Measurements from ENCODE around the gene METTL6.

DNA sequence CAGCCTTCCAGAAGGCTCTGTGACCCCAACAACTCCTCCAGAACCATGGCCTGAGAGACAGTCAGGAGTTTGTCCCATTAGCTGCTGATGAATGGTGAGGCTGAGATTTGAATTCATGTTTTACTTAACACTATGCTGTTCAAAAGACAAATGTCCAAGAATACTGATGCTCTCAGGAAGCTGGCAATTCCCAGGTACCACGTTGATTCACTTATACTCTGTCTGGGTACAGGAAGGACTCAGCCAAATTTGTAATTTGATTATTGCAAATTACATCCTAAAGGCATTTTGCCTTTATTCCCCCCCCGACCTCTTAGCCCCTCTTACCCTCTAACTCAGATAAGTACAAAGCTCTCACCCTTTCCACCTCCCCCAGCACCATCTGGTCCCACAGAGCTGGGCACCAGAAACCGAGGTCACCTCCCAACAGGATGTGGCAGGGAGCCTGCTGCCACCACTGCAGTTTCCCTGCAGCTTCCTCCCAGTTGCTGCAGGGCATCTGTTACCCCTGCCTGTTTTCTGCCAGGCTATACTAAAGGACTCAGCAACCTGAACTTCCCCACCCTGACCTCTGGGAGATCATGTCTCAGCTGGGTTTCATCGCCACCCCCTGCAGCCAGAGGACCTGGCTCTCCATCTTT lies 33.7 kb upstream of the METTL6 start:
- TF ChIP-seq, protein P1, sequence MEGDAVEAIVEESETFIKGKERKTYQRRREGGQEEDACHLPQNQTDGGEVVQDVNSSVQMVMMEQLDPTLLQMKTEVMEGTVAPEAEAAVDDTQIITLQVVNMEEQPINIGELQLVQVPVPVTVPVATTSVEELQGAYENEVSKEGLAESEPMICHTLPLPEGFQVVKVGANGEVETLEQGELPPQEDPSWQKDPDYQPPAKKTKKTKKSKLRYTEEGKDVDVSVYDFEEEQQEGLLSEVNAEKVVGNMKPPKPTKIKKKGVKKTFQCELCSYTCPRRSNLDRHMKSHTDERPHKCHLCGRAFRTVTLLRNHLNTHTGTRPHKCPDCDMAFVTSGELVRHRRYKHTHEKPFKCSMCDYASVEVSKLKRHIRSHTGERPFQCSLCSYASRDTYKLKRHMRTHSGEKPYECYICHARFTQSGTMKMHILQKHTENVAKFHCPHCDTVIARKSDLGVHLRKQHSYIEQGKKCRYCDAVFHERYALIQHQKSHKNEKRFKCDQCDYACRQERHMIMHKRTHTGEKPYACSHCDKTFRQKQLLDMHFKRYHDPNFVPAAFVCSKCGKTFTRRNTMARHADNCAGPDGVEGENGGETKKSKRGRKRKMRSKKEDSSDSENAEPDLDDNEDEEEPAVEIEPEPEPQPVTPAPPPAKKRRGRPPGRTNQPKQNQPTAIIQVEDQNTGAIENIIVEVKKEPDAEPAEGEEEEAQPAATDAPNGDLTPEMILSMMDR (IDR thresholded peaks at IDR 0.05), result no peak
- TF ChIP-seq POLR2A (IDR thresholded peaks at IDR 0.05) (no peak), EP300 (IDR thresholded peaks at IDR 0.05) (no peak)
